Nephron progenitor cell (in vitro differentiated cells): ENCODE data around the gene MFF.

ENCODE experiments used
- DNase-seq: peaks from one replicate; pipeline ENCODE4 v3.0.0; 2021
- H3K27ac Mint-ChIP-seq: 2 replicates; pipeline ENCODE4 v1.8.0; 2021; ENCODE audit warnings: mild to moderate bottlenecking, moderate library complexity, mixed read lengths
- H3K27me3 Mint-ChIP-seq: 2 replicates; pipeline ENCODE4 v1.8.0; 2021; ENCODE audit warnings: mild to moderate bottlenecking, low read depth, mixed read lengths; ENCODE audit not compliant: poor library complexity
- H3K36me3 Mint-ChIP-seq: 2 replicates; pipeline ENCODE4 v1.8.0; 2021; ENCODE audit warnings: low read depth, mixed read lengths
- H3K4me1 Mint-ChIP-seq: 2 replicates; pipeline ENCODE4 v1.8.0; 2021; ENCODE audit warnings: mixed read lengths
- H3K4me3 Mint-ChIP-seq: 2 replicates; pipeline ENCODE4 v1.8.0; 2021; ENCODE audit warnings: mild to moderate bottlenecking, moderate library complexity, mixed read lengths
- H3K9me3 Mint-ChIP-seq: 2 replicates; pipeline ENCODE4 v1.8.0; 2021; ENCODE audit warnings: mild to moderate bottlenecking, moderate library complexity, mixed read lengths
- CTCF ChIP-seq: fragments of 200-600 bp; sonication (generic); IDR thresholded peaks from 2 replicates; pipeline ENCODE4 v1.5.0; 2021; ENCODE audit warnings: antibody characterized with exemption

Gene MFF

GRCh38 chr2:227406177-227407031 lies 81.4 kb downstream of the MFF start:
- peak; percentile 29 for DNase-seq
- Mint-ChIP-seq H3K4me3 (no peak overlapping the region), H3K27me3 (peaks cover 9% of the 10 kb centered on the region), H3K27ac (no peak overlapping the region), H3K9me3 (peaks cover 3% of the 10 kb centered on the region), H3K36me3 (no peaks in the 10 kb centered on the region), H3K4me1 (peaks cover 17% of the 10 kb centered on the region)
- TF ChIP-seq CTCF, result peak; percentile 51
